Subcutaneous abdominal adipose tissue (tissue), 5 donors: ENCODE results near the gene SPTAN1.
"Not testable (repeated sequence)": the region's sequence is repeated elsewhere in the genome, so short reads cannot be mapped to it uniquely, and the experiment has no call there.

Experiments used
- H3K27ac ChIP-seq: one replicate; pipeline ENCODE4 v1.7.0; 2013; ENCODE audit warnings: low read depth, mild to moderate bottlenecking, inconsistent platforms, low read length, moderate library complexity
- H3K27me3 ChIP-seq, 5 donors: one replicate each; pipeline ENCODE4 v1.7.0; 2013; ENCODE audit warnings: low read length in 5 of 5, inconsistent platforms in 1 of 5; ENCODE audit not compliant: control insufficient read depth in 5 of 5, insufficient read depth in 4 of 5
- H3K36me3 ChIP-seq, 5 donors: one replicate each; pipeline ENCODE4 v1.7.0; 2013; ENCODE audit warnings: low read length in 5 of 5; ENCODE audit not compliant: control insufficient read depth in 5 of 5, insufficient read depth in 5 of 5
- H3K4me1 ChIP-seq, 5 donors: one replicate each; pipeline ENCODE4 v1.7.0; 2013; ENCODE audit warnings: low read length in 5 of 5, mild to moderate bottlenecking in 3 of 5, moderate library complexity in 1 of 5; ENCODE audit not compliant: control insufficient read depth in 5 of 5, insufficient read depth in 5 of 5
- H3K4me3 ChIP-seq, 5 donors: one replicate each; pipeline ENCODE4 v1.7.0; 2013; ENCODE audit warnings: low read length in 5 of 5, low read depth in 1 of 5
- H3K9ac ChIP-seq, 5 donors: one replicate each; pipeline ENCODE4 v1.7.0; 2013; ENCODE audit warnings: low read length in 5 of 5, mild to moderate bottlenecking in 4 of 5, moderate library complexity in 3 of 5
- H3K9me3 ChIP-seq, 5 donors: one replicate each; pipeline ENCODE4 v1.7.0; 2013; ENCODE audit warnings: low read length in 5 of 5; ENCODE audit not compliant: control insufficient read depth in 5 of 5
- donor health status: healthy.
- donor health status: healthy.
- donor health status: healthy.
- donor health status: healthy.
- donor health status: healthy.

The SPTAN1 gene

GRCh38 chr9:128552153-128552743, at the start of gene SPTAN1:
Gene SPTAN1, plus strand, starts transcription at chr9:128552587. Its CDS starts 14,154 bp downstream, at chr9:128566741.
- H3K27ac ChIP-seq = peak within 1 kb of the TSS; percentile 91
- no peaks in the 10 kb centered on the region for H3K36me3 ChIP-seq
- H3K27me3 ChIP-seq = no peaks in the 10 kb centered on the region
- no peaks in the 10 kb centered on the region for H3K9me3 ChIP-seq
- peak within 1 kb of the TSS; percentile 79 to 86 (median 84) for H3K9ac ChIP-seq
- H3K4me1 ChIP-seq = peaks cover 9 to 64% (median 62%) of the 10 kb centered on the region in 5 donors
- H3K4me3 ChIP-seq = peak within 1 kb of the TSS; percentile 78 to 89 (median 87)

GRCh38 chr9:128503415-128503825, 49.0 kb upstream of the SPTAN1 start:
- peak overlapping the region in 2 of 5 donors; percentile 90 to 93 for H3K4me3 ChIP-seq
- peaks cover 5 to 31% (median 18%) of the 10 kb centered on the region in 5 donors for H3K36me3 ChIP-seq
- H3K9me3 ChIP-seq, H3K27me3 ChIP-seq, H3K27ac ChIP-seq, H3K9ac ChIP-seq: not testable (repeated sequence)
- peaks cover 5 to 24% (median 21%) of the 10 kb centered on the region in 5 donors for H3K4me1 ChIP-seq

GRCh38 chr9:128503870-128504269, 48.5 kb upstream of the SPTAN1 start:
- Histone ChIP-seq H3K9ac (peak overlapping the region in 4 of 5 donors; percentile 62 to 99 (median 86)), H3K36me3 (peaks cover 9 to 28% (median 15%) of the 10 kb centered on the region in 5 donors), H3K4me3 (peak overlapping the region; percentile 70 to 100 (median 93)), H3K27me3 (no peaks in the 10 kb centered on the region), H3K27ac (no peak overlapping the region), H3K4me1 (peaks cover 5 to 24% (median 21%) of the 10 kb centered on the region in 5 donors), H3K9me3 (no peaks in the 10 kb centered on the region)

GRCh38 chr9:128504485-128505413, 47.6 kb upstream of the SPTAN1 start, which contains the start of gene GLE1:
Gene GLE1, plus strand, starts transcription at chr9:128504719. Its CDS starts 87 bp downstream, at chr9:128504806.
- Histone ChIP-seq H3K4me3 (peak within 1 kb of the TSS; percentile 90 to 100 (median 96)), H3K27ac (peak within 1 kb of the TSS; percentile 71), H3K9ac (peak within 1 kb of the TSS; percentile 64 to 99 (median 88)), H3K27me3 (no peaks in the 10 kb centered on the region), H3K36me3 (peaks cover 12 to 28% (median 16%) of the 10 kb centered on the region in 5 donors), H3K9me3 (no peaks in the 10 kb centered on the region), H3K4me1 (peaks cover 5 to 24% (median 21%) of the 10 kb centered on the region in 5 donors)

GRCh38 chr9:128505414-128505765, 47.0 kb upstream of the SPTAN1 start:
- Histone ChIP-seq H3K27ac (peak overlapping the region; percentile 71), H3K36me3 (peaks cover 12 to 28% (median 17%) of the 10 kb centered on the region in 5 donors), H3K9ac (peak overlapping the region in 4 of 5 donors; percentile 83 to 99 (median 92)), H3K4me3 (peak overlapping the region; percentile 90 to 100 (median 96)), H3K9me3 (no peaks in the 10 kb centered on the region), H3K4me1 (peaks cover 5 to 24% (median 21%) of the 10 kb centered on the region in 5 donors), H3K27me3 (no peaks in the 10 kb centered on the region)

GRCh38 chr9:128505906-128506305, 46.5 kb upstream of the SPTAN1 start:
- Histone ChIP-seq H3K4me3 (peak overlapping the region in 3 of 5 donors; percentile 90 to 100 (median 93)), H3K4me1 (peaks cover 5 to 24% (median 21%) of the 10 kb centered on the region in 5 donors), H3K36me3 (peaks cover 10 to 26% (median 17%) of the 10 kb centered on the region in 5 donors)
- not testable (repeated sequence) for H3K9me3 ChIP-seq, H3K27ac ChIP-seq, H3K27me3 ChIP-seq, H3K9ac ChIP-seq

GRCh38 chr9:128512820-128513219, 39.6 kb upstream of the SPTAN1 start:
- H3K36me3 ChIP-seq = peaks cover 11 to 62% (median 43%) of the 10 kb centered on the region in 5 donors

GRCh38 chr9:128521956-128522355, 30.4 kb upstream of the SPTAN1 start:
- Histone ChIP-seq H3K9me3 (no peaks in the 10 kb centered on the region), H3K4me3 (no peak overlapping the region), H3K4me1 (peaks cover 0 to 8% (median 0%) of the 10 kb centered on the region in 5 donors), H3K27me3 (no peaks in the 10 kb centered on the region), H3K27ac (no peak overlapping the region), H3K9ac (no peak overlapping the region), H3K36me3 (peaks cover 19 to 67% (median 41%) of the 10 kb centered on the region in 5 donors)

More at GRCh38 chr9:128512820-128513219, 39.6 kb upstream of the SPTAN1 start:
- no peaks in the 10 kb centered on the region for H3K27me3 ChIP-seq
- no peaks in the 10 kb centered on the region for H3K9me3 ChIP-seq
- H3K4me3 ChIP-seq = no peak overlapping the region
- H3K9ac ChIP-seq = no peak overlapping the region
- no peak overlapping the region for H3K27ac ChIP-seq
- no peaks in the 10 kb centered on the region for H3K4me1 ChIP-seq

- peaks cover 19 to 70% (median 43%) of the 10 kb centered on the region in 5 donors for H3K36me3 ChIP-seq
- peak overlapping the region in 1 of 5 donors; percentile 35 for H3K9ac ChIP-seq
Measured at GRCh38 chr9:128523199-128523925, 29.0 kb upstream of the SPTAN1 start.

More at GRCh38 chr9:128523199-128523925, 29.0 kb upstream of the SPTAN1 start:
- Histone ChIP-seq H3K27me3 (no peaks in the 10 kb centered on the region), H3K9me3 (no peaks in the 10 kb centered on the region), H3K4me1 (peaks cover 0 to 8% (median 0%) of the 10 kb centered on the region in 5 donors), H3K27ac (no peak overlapping the region), H3K4me3 (no peak overlapping the region)
